Bronchial epithelial cell (primary cell): ENCODE results near the gene CTU2. TPM values are rescaled to one million over a fixed set of nuclear protein-coding genes. Genes with fewer than 3 reads are reported as not detected.

Experiments used
- DNase-seq: peaks from one replicate; pipeline ENCODE4 v3.0.0-alpha.2; 2010; ENCODE audit warnings: low read depth
- FAIRE-seq: peaks from 2 replicates; lab custom pipeline; 2011; peaks lifted over from hg19 to GRCh38; lab: Jason Lieb, UNC
- H3K27me3 ChIP-seq: 2 replicates; pipeline ENCODE4 v1.5.1; 2011; ENCODE audit warnings: low read length; ENCODE audit not compliant: control insufficient read depth, insufficient read depth
- H3K36me3 ChIP-seq: 2 replicates; pipeline ENCODE4 v1.5.1; 2011; ENCODE audit warnings: low read length; ENCODE audit not compliant: control insufficient read depth, insufficient read depth
- H3K4me3 ChIP-seq: 2 replicates; pipeline ENCODE4 v1.5.1; 2011; ENCODE audit warnings: mild to moderate bottlenecking, low read depth, low read length, control low read depth
- total RNA-seq: library from RNA; depleted of rRNA; stranded (reverse); fragments of >200 nt; gene quantifications from 2 replicates; pipeline ENCODE4 v1.2.1, GENCODE V29; 2014
- TF ChIP-seq, protein P1 (sequence below): IDR thresholded peaks from 2 replicates; pipeline ENCODE4 v1.5.1; 2011; ENCODE audit warnings: mild to moderate bottlenecking, moderate library complexity, low read length, control low read depth, inconsistent platforms; ENCODE audit not compliant: insufficient read depth, severe bottlenecking

CTU2 gene
- total RNA-seq, 1 donor from 2014 or later = 31.1 TPM

DNA sequence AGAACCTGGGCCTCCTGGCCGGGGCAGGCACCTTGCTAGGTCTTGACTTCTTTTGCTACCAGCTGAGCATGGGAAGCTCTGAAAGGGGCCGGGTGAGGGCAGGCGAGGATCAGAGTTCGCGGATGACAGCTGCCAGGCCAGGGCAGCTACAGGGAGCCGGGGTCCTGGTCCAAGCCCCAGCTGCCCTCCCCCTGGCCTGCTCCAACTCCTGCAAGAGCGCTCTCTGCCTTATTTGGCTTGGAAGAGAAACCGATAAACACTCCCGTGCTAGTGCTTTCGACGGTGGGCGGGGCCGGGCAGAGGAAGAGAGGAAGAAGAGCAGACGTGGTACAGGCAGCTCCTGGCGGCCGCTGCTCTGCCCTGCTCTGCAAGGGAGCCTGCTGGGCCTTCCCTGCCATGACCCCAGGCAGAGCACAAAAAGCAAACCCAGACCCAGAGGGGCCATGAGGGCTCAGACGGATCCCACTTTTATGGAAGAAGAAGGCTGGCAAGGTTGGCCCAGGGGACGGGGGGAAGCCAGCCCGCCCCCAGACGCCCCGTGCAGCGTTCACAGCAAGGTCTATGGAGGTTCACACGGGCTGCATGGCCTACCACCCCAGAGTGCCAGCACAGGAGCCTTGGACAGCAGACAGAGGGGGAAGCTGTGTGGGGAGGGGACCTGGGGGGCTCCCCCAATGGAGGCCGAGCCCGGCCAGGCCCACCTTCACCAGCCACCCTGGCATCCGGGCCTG is 53.1 kb downstream of the CTU2 start:
- no peak overlapping the region for H3K4me3 ChIP-seq
- no peaks in the 10 kb centered on the region for H3K27me3 ChIP-seq
- no peak for DNase-seq
- FAIRE-seq = no peak
- H3K36me3 ChIP-seq = peaks cover 15% of the 10 kb centered on the region
- TF ChIP-seq, protein P1, sequence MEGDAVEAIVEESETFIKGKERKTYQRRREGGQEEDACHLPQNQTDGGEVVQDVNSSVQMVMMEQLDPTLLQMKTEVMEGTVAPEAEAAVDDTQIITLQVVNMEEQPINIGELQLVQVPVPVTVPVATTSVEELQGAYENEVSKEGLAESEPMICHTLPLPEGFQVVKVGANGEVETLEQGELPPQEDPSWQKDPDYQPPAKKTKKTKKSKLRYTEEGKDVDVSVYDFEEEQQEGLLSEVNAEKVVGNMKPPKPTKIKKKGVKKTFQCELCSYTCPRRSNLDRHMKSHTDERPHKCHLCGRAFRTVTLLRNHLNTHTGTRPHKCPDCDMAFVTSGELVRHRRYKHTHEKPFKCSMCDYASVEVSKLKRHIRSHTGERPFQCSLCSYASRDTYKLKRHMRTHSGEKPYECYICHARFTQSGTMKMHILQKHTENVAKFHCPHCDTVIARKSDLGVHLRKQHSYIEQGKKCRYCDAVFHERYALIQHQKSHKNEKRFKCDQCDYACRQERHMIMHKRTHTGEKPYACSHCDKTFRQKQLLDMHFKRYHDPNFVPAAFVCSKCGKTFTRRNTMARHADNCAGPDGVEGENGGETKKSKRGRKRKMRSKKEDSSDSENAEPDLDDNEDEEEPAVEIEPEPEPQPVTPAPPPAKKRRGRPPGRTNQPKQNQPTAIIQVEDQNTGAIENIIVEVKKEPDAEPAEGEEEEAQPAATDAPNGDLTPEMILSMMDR = no peak

DNA sequence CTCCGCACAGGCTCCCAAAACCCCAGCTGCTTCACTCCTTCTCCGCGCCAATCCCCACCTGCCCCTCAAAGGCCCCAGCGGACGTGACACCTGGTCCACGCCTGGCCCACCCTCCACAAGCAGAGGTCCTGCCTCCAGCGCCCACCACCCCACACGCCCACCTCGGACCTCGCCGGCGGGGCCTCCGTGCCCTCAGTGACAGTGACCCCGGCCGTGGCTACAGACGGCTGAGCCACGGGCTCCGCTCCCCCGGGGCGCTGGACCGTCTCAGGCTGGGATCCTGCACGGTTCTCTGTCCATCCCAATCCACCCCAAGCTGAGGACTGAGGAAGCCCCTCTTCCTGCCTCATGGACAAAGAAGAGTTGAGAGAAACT is 53.7 kb downstream of the CTU2 start:
- TF ChIP-seq, protein P1 = no peak
- FAIRE-seq (no peak), DNase-seq (no peak)
- H3K4me3 ChIP-seq = no peak overlapping the region
- no peaks in the 10 kb centered on the region for H3K27me3 ChIP-seq
- peaks cover 15% of the 10 kb centered on the region for H3K36me3 ChIP-seq

DNA sequence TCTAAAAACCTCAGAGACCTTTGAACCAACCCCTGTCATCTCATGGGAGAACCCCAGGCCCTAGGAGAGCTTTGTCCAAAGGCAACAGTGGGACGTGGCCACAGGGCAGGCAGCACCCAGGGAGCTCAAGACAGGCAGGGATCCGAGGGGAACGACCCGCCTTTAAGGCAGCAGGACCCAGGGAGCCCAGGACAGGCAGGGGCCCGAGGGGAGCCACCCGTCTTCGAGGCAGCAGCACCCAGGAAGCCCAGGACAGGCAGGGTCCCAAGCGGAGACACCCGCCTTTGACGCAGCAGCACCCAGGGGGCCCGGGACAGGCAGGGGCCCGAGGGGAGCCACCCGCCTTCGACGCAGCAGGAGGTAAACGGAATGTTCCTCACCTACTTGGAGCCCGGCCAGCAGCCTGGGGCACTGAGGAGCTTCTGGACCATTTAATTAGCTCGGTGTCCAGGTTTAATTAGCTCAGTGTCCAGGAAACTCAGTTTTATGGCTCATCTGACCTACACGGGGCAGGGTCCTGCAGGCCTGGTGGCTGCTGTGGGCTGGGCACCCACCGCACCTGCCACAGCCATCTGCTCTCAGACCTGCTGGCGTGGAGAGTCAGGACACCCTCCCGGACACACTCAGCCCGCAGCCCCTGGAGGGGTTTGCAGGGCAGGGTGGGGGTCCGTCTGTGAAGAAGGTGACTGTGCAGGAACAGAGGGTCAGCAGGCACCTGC is 54.3 kb downstream of the CTU2 start:
- TF ChIP-seq, protein P1 = no peak
- Histone ChIP-seq H3K4me3 (no peak overlapping the region), H3K36me3 (peaks cover 15% of the 10 kb centered on the region), H3K27me3 (no peaks in the 10 kb centered on the region)
- no peak for DNase-seq
- FAIRE-seq = no peak

DNA sequence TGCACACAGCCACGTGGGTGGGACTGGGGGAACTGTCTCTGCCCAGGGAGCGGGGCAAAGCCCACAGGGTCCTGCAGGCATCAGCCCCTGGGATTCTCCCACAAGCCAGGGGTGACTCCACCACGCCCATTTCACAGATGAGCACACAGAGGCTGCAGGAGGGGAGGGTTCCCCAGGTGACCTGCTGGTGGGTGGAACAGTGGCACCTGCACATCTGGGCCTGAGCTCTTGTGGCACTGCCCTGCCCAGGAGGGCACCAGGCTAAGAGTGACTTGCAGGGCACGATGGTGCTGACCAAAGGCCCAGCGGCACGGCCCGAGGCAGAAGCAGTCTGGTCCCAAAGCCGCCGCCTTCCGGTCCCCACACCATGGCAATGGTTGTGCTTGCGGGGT is 54.8 kb downstream of the CTU2 start:
- FAIRE-seq (no peak), DNase-seq (no peak)
- Histone ChIP-seq H3K27me3 (no peaks in the 10 kb centered on the region), H3K36me3 (peaks cover 17% of the 10 kb centered on the region), H3K4me3 (no peak overlapping the region)
- TF ChIP-seq, protein P1 = no peak

DNA sequence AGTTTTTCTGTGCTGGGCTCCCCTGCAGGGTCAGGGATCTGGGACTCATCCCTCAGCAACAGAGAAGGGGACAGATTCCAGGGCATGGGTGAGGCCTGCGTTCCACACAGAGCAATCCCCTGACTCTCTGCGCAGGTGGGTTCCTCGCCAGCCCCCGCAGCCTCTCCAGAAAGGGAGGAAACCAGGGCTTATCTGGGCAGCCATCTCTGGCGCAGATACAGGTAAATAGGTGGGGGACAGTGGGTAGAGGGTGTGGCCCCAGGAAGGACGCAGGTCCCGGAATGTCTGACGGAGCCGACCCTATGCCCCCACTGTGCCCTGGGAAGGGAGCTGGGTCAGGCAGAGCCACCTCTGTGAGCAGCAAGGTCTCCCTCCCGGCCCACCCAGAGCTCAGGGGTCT is 55.5 kb downstream of the CTU2 start:
- Histone ChIP-seq H3K27me3 (no peaks in the 10 kb centered on the region), H3K4me3 (no peak overlapping the region), H3K36me3 (peaks cover 17% of the 10 kb centered on the region)
- DNase-seq (no peak), FAIRE-seq (no peak)
- TF ChIP-seq, protein P1 = no peak
